GM12878 (cell line): ENCODE measurements around the gene RAB40B. TPM values are rescaled to one million over a fixed set of nuclear protein-coding genes. Genes with fewer than 3 reads are reported as not detected.

Experiments used
- ATAC-seq: fragments of 200-7000 bp; cut with Tn5 transposase; 3 replicates; pipeline ENCODE4 v1.9.1; 2020; ENCODE audit warnings: mild to moderate bottlenecking, moderate library complexity
- BruUV-seq: library from RNA; stranded (reverse); fragments of 400-500 nt; replicated peaks from 2 replicates; lab custom pipeline; 2021; lab: Mats Ljungman, UMichigan
- CTCF ChIA-PET: fragments of 300-600 bp; sonication (Branson Sonifier 250); formaldehyde crosslinking; extraction: SDS; loops from one replicate; lab custom pipeline; 2021; ENCODE audit warnings: inconsistent platforms; lab: Yijun Ruan, JAX
- POLR2A ChIA-PET: fragments of 350-600 bp; formaldehyde crosslinking; extraction: SDS; loops from one replicate; lab custom pipeline; 2021; ENCODE audit warnings: inconsistent platforms; lab: Charles Lee
- RAD21 ChIA-PET: fragments of 300-600 bp; sonication (Branson Sonifier 250); formaldehyde crosslinking; loops from one replicate; lab custom pipeline; 2023; ENCODE audit warnings: antibody characterized with exemption; ENCODE audit not compliant: unreplicated experiment; lab: Charles Lee
- SMC1A ChIA-PET: fragments of 300-600 bp; sonication (Branson Sonifier 250); formaldehyde crosslinking; loops from one replicate; lab custom pipeline; 2023; ENCODE audit not compliant: unreplicated experiment, uncharacterized antibody; lab: Charles Lee
- DNase-seq: peaks from one replicate; pipeline ENCODE4 v3.0.0-alpha.2; 2011; ENCODE audit warnings: low read depth, low spot score
- FAIRE-seq: peaks from 3 replicates; lab custom pipeline; 2011; peaks lifted over from hg19 to GRCh38; lab: Jason Lieb, UNC
- H2AFZ ChIP-seq: 2 replicates; pipeline ENCODE4 v1.6.0; 2011; ENCODE audit warnings: low read depth, low read length, control low read depth; ENCODE audit not compliant: control insufficient read depth
- H3K27ac ChIP-seq: 2 replicates; pipeline ENCODE4 v1.5.1; 2011; ENCODE audit warnings: control low read depth; ENCODE audit not compliant: control insufficient read depth, insufficient read depth
- H3K27me3 ChIP-seq, 2 experiments: replicated peaks in 1 of 2; 2 replicates each; pipeline versions ENCODE4 v1.6.0 to v1.6.1; 2011; ENCODE audit warnings: low read length in 1 of 2; ENCODE audit not compliant: control insufficient read depth in 2 of 2, insufficient read depth in 2 of 2
- H3K36me3 ChIP-seq, 2 experiments: 2 replicates each; pipeline ENCODE4 v1.5.1; 2011; ENCODE audit warnings: low read length in 1 of 2; ENCODE audit not compliant: control insufficient read depth in 2 of 2, insufficient read depth in 2 of 2
- H3K4me1 ChIP-seq: 2 replicates; pipeline ENCODE4 v1.6.1; 2011; ENCODE audit warnings: mild to moderate bottlenecking, low read length, moderate library complexity, mixed read lengths; ENCODE audit not compliant: control insufficient read depth, insufficient read depth
- H3K4me2 ChIP-seq: 2 replicates; pipeline ENCODE4 v1.6.0; 2011; ENCODE audit warnings: control low read depth; ENCODE audit not compliant: control insufficient read depth, insufficient read depth
- H3K4me3 ChIP-seq: fragments of 200-600 bp; sonication (generic); 2 replicates; pipeline ENCODE4 v1.5.1; 2016
- H3K79me2 ChIP-seq: 2 replicates; pipeline ENCODE4 v1.6.0; 2011; ENCODE audit warnings: low read length; ENCODE audit not compliant: control insufficient read depth, insufficient read depth
- H3K9ac ChIP-seq: 2 replicates; pipeline ENCODE4 v1.8.0; 2011; ENCODE audit warnings: low read length, control low read depth, mixed read lengths; ENCODE audit not compliant: control insufficient read depth, insufficient read depth
- H3K9me3 ChIP-seq: replicated peaks from 3 replicates; pipeline ENCODE4 v1.5.1; 2011; ENCODE audit warnings: mild to moderate bottlenecking, low read length; ENCODE audit not compliant: control insufficient read depth, insufficient read depth
- H4K20me1 ChIP-seq: 2 replicates; pipeline ENCODE4 v1.6.0; 2011; ENCODE audit not compliant: control insufficient read depth, insufficient read depth
- CBX5 ChIP-seq: sonication (generic); IDR thresholded peaks from 2 replicates; pipeline ENCODE4 v1.6.1; 2016; ENCODE audit warnings: low read depth, moderate library complexity, mild to moderate bottlenecking, inconsistent platforms
- CREB1 ChIP-seq: IDR thresholded peaks from 2 replicates; pipeline ENCODE4 v1.6.1; 2012; ENCODE audit warnings: low read depth, mild to moderate bottlenecking, inconsistent platforms
- DPF2 ChIP-seq: fragments of 450-650 bp; IDR thresholded peaks from 2 replicates; pipeline ENCODE4 v1.6.1; 2017; ENCODE audit warnings: mild to moderate bottlenecking
- ESRRA ChIP-seq: IDR thresholded peaks from 2 replicates; pipeline ENCODE4 v1.6.1; 2012; ENCODE audit warnings: mild to moderate bottlenecking, low read length, improper control_type of control experiment
- GABPA ChIP-seq: IDR thresholded peaks from 2 replicates; pipeline ENCODE4 v1.6.1; 2014; ENCODE audit warnings: antibody characterized with exemption, low read depth, mild to moderate bottlenecking, inconsistent platforms
- HCFC1 ChIP-seq: fragments of 150-350 bp; IDR thresholded peaks from 2 replicates; pipeline ENCODE4 v1.6.1; 2014; ENCODE audit warnings: low read length
- KDM1A ChIP-seq: fragments of 200-600 bp; sonication (generic); IDR thresholded peaks from 2 replicates; pipeline ENCODE4 v1.6.1; 2016; ENCODE audit warnings: borderline replicate concordance
- MXI1 ChIP-seq: fragments of 150-350 bp; IDR thresholded peaks from 2 replicates; pipeline ENCODE4 v1.6.1; 2011; ENCODE audit warnings: low read depth, mild to moderate bottlenecking, inconsistent platforms, low read length, improper control_type of control experiment
- NRF1 ChIP-seq: conservative IDR thresholded peaks from 2 replicates; pipeline ENCODE4 v1.6.1; 2011; ENCODE audit warnings: mild to moderate bottlenecking, low read depth, low read length, improper control_type of control experiment
- PAX8 ChIP-seq: fragments of 450-650 bp; IDR thresholded peaks from 2 replicates; pipeline ENCODE4 v1.6.1; 2017; ENCODE audit warnings: mild to moderate bottlenecking, moderate library complexity
- POU2F2 ChIP-seq: IDR thresholded peaks from 3 replicates; pipeline ENCODE4 v1.6.1; 2011; ENCODE audit warnings: low read depth, mild to moderate bottlenecking, low read length, borderline replicate concordance
- SMC3 ChIP-seq: IDR thresholded peaks from 2 replicates; pipeline ENCODE4 v1.6.1; 2011; ENCODE audit warnings: low read length, improper control_type of control experiment, borderline replicate concordance
- WGBS: methylation state at CpG from one replicate; pipeline ENCODE4 v1.1.6; 2016; ENCODE audit warnings: low lambda C conversion rate; ENCODE audit not compliant: insufficient replicate concordance, insufficient coverage; ENCODE audit errors: missing lambda C conversion rate; 5-methylcytosine and 5-hydroxymethylcytosine counted together
- in situ Hi-C: fragments of 300-500 bp; cut with MboI; formaldehyde crosslinking; loops from 9 replicates; pipeline ENCODE4 v1.14.3; 2018; ENCODE audit warnings: mixed read lengths
- intact Hi-C: fragments of 100-400 bp; cut with micrococcal nuclease; formaldehyde crosslinking; loops from one replicate; pipeline ENCODE4 v1.14.2; 2022; ENCODE audit not compliant: unreplicated experiment
- polyA plus RNA-seq, 11 experiments: library from polyadenylated mRNA; depleted of rRNA in 4 of 11; unstranded in 6 of 11; stranded (reverse) in 5 of 11; fragments of >200 nt; fragmentation: Nextera tagmentation in 4 of 11; fragmentation: Illumina TruSeq in 1 of 11; extraction: Ambion mirVana in 4 of 11; extraction: Trizol in 1 of 11; gene quantifications; 1 replicate in 1 of 11; 2 replicates in 10 of 11; pipeline versions ENCODE4 v1.2.1 to v1.2.3, GENCODE V29; 2011 to 2016; ENCODE audit warnings: inconsistent platforms in 2 of 11, missing spikeins in 2 of 11, low read depth in 1 of 11
- total RNA-seq, 4 experiments: library from RNA; depleted of rRNA in 3 of 4; stranded (reverse); fragments of >200 nt in 3 of 4; fragmentation: Illumina TruSeq in 1 of 4; extraction: Trizol in 1 of 4; gene quantifications; 2 replicates each; pipeline versions ENCODE4 v1.2.1 to v1.2.3, GENCODE V29; 2013 to 2021
- TF ChIP-seq, protein P1 (sequence below): fragments of 450-650 bp; IDR thresholded peaks from 2 replicates; pipeline ENCODE4 v1.6.1; 2017; ENCODE audit warnings: mild to moderate bottlenecking, low read depth, inconsistent platforms; ENCODE audit not compliant: poor library complexity, severe bottlenecking
- TF ChIP-seq, protein P2 (sequence below): IDR thresholded peaks from 2 replicates; pipeline ENCODE4 v1.6.1; 2011; ENCODE audit warnings: low read depth, low read length, improper control_type of control experiment, borderline replicate concordance
- TF ChIP-seq, protein P3 (sequence below): IDR thresholded peaks from 2 replicates; pipeline ENCODE4 v1.6.1; 2011; ENCODE audit warnings: borderline replicate concordance, low read depth, mild to moderate bottlenecking, moderate library complexity, mixed read lengths, low read length; ENCODE audit not compliant: insufficient read depth; ENCODE audit errors: extremely low read length
- TF ChIP-seq, protein P4 (sequence below): IDR thresholded peaks from 2 replicates; pipeline ENCODE4 v1.6.1; 2012; ENCODE audit warnings: improper control_type of control experiment, low read depth, low read length; ENCODE audit not compliant: insufficient replicate concordance

The RAB40B gene
- total and polyA plus RNA-seq, 10 of the 15 experiments (the other 5 are each of a cell fraction or from before 2014, with no cell fraction given), result 0.06 to 2.8 (median 1.4) TPM

DNA sequence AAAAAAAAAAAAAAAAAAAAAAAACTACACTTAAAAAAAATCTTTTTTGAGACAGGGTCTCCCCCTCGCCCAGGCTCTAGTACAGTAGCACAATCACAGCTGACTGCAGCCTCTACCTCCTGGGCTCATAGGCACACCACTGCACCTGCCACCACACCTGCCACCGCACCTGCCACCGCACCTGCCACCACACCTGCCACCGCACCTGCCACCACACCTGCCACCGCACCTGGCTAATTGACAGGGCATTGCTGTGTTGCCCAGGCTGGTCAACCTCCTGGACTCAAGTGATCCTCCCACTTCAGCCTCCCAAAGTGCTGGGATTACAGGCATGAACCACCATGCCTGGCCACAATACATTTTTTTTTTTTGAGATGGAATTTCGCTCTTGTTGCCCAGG lies 32.6 kb downstream of the RAB40B start (continued):
- TF ChIP-seq, protein P1, sequence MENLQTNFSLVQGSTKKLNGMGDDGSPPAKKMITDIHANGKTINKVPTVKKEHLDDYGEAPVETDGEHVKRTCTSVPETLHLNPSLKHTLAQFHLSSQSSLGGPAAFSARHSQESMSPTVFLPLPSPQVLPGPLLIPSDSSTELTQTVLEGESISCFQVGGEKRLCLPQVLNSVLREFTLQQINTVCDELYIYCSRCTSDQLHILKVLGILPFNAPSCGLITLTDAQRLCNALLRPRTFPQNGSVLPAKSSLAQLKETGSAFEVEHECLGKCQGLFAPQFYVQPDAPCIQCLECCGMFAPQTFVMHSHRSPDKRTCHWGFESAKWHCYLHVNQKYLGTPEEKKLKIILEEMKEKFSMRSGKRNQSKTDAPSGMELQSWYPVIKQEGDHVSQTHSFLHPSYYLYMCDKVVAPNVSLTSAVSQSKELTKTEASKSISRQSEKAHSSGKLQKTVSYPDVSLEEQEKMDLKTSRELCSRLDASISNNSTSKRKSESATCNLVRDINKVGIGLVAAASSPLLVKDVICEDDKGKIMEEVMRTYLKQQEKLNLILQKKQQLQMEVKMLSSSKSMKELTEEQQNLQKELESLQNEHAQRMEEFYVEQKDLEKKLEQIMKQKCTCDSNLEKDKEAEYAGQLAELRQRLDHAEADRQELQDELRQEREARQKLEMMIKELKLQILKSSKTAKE, result no peak
- no peak for TF ChIP-seq ESRRA
- TF ChIP-seq, protein P2, sequence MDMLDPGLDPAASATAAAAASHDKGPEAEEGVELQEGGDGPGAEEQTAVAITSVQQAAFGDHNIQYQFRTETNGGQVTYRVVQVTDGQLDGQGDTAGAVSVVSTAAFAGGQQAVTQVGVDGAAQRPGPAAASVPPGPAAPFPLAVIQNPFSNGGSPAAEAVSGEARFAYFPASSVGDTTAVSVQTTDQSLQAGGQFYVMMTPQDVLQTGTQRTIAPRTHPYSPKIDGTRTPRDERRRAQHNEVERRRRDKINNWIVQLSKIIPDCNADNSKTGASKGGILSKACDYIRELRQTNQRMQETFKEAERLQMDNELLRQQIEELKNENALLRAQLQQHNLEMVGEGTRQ, result no peak
- TF ChIP-seq KDM1A, result no peak
- TF ChIP-seq CREB1, result no peak
- no peak for TF ChIP-seq PAX8

DNA sequence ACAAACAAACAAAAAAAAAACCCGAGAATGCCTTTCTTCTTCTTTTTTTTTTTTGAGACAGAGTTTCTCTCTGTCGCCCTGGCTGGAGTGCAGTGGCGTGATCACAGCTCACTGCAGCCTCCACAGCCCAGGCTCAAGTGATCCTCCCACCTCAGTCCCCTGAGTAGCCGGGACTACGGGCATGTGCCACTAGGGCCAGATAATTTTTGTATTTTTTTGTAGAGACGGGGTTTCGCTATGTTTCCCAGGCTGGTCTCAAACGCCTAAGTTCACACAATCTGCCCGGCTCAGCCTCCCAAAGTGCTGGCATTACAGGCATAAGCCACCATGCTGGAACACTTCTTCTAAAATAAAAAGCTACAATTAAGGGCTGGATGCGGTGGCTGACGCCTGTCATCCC lies 33.3 kb downstream of the RAB40B start:
- in situ Hi-C loops, result no loop called here
- ChIA-PET RAD21 (no interaction called here), POLR2A (no interaction called here), SMC1A (no interaction called here), CTCF (interaction anchor here (1.4 kb wide), 1 partner anchor 101 kb away, joined by 3 read pairs; no protein-coding TSS in a partner anchor)
- no peak overlapping the region for H2AFZ ChIP-seq
- H3K9ac ChIP-seq, result no peak overlapping the region
- H3K4me2 ChIP-seq, result no peak overlapping the region
- no peak overlapping the region for H3K4me3 ChIP-seq
- H3K4me1 ChIP-seq, result no peaks in the 10 kb centered on the region
- intact Hi-C loops, result no loop called here
- no peaks in the 10 kb centered on the region for H3K79me2 ChIP-seq
- ATAC-seq (no peak), FAIRE-seq (no peak), DNase-seq (no peak)
- no peaks in the 10 kb centered on the region for H3K9me3 ChIP-seq
- H3K27me3 ChIP-seq, result no peaks in the 10 kb centered on the region
- H3K27ac ChIP-seq, result no peak overlapping the region
- no TSS peak for BruUV-seq
- H3K36me3 ChIP-seq, result no peaks in the 10 kb centered on the region
- WGBS, result 58% methylated on average over 11 of the region's 11 CpGs
- H4K20me1 ChIP-seq, result no peaks in the 10 kb centered on the region
- no peak for TF ChIP-seq GABPA
- no peak for TF ChIP-seq HCFC1
- no peak for TF ChIP-seq CBX5
- TF ChIP-seq, protein P3, sequence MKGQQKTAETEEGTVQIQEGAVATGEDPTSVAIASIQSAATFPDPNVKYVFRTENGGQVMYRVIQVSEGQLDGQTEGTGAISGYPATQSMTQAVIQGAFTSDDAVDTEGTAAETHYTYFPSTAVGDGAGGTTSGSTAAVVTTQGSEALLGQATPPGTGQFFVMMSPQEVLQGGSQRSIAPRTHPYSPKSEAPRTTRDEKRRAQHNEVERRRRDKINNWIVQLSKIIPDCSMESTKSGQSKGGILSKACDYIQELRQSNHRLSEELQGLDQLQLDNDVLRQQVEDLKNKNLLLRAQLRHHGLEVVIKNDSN, result no peak
- TF ChIP-seq DPF2, result no peak
- no peak for TF ChIP-seq NRF1
- TF ChIP-seq, protein P4, sequence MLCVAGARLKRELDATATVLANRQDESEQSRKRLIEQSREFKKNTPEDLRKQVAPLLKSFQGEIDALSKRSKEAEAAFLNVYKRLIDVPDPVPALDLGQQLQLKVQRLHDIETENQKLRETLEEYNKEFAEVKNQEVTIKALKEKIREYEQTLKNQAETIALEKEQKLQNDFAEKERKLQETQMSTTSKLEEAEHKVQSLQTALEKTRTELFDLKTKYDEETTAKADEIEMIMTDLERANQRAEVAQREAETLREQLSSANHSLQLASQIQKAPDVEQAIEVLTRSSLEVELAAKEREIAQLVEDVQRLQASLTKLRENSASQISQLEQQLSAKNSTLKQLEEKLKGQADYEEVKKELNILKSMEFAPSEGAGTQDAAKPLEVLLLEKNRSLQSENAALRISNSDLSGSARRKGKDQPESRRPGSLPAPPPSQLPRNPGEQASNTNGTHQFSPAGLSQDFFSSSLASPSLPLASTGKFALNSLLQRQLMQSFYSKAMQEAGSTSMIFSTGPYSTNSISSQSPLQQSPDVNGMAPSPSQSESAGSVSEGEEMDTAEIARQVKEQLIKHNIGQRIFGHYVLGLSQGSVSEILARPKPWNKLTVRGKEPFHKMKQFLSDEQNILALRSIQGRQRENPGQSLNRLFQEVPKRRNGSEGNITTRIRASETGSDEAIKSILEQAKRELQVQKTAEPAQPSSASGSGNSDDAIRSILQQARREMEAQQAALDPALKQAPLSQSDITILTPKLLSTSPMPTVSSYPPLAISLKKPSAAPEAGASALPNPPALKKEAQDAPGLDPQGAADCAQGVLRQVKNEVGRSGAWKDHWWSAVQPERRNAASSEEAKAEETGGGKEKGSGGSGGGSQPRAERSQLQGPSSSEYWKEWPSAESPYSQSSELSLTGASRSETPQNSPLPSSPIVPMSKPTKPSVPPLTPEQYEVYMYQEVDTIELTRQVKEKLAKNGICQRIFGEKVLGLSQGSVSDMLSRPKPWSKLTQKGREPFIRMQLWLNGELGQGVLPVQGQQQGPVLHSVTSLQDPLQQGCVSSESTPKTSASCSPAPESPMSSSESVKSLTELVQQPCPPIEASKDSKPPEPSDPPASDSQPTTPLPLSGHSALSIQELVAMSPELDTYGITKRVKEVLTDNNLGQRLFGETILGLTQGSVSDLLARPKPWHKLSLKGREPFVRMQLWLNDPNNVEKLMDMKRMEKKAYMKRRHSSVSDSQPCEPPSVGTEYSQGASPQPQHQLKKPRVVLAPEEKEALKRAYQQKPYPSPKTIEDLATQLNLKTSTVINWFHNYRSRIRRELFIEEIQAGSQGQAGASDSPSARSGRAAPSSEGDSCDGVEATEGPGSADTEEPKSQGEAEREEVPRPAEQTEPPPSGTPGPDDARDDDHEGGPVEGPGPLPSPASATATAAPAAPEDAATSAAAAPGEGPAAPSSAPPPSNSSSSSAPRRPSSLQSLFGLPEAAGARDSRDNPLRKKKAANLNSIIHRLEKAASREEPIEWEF, result no peak
- TF ChIP-seq POU2F2, result no peak
- no peak for TF ChIP-seq SMC3
- TF ChIP-seq MXI1, result no peak
